Measurements from ENCODE around the gene GABPB2.

- TF ChIP-seq CTCF (IDR thresholded peaks at IDR 0.05) (no peak), POLR2AphosphoS5 (IDR thresholded peaks at IDR 0.05; ENCODE audit: insufficient read depth in 1 of 2, low read depth in 1 of 2) (no peak), POLR2A (IDR thresholded peaks at IDR 0.05) (no peak)
Measured at GRCh38 chr1:151037032-151037431, 33.5 kb upstream of the GABPB2 start.

Data from vagina (tissue), 2 donors.